Progenitor cell of endocrine pancreas (in vitro differentiated cells): ENCODE measurements around the gene MAGEA4. TPM values are rescaled to one million over a fixed set of nuclear protein-coding genes. Genes with fewer than 3 reads are reported as not detected.

ENCODE experiments used
- DNase-seq: peaks from one replicate; pipeline ENCODE4 v3.0.0; 2021; ENCODE audit warnings: low spot score; ENCODE audit not compliant: unreplicated experiment
- H3K27ac Mint-ChIP-seq: 2 replicates; pipeline ENCODE4 v1.8.0; 2021; ENCODE audit warnings: mild to moderate bottlenecking, moderate library complexity, mixed read lengths
- H3K27me3 Mint-ChIP-seq: 2 replicates; pipeline ENCODE4 v1.8.0; 2021; ENCODE audit warnings: mixed read lengths
- H3K36me3 Mint-ChIP-seq: 2 replicates; pipeline ENCODE4 v1.8.0; 2022; ENCODE audit warnings: mixed read lengths; ENCODE audit not compliant: insufficient read depth
- H3K4me1 Mint-ChIP-seq: 2 replicates; pipeline ENCODE4 v1.8.0; 2021; ENCODE audit warnings: low read depth, mixed read lengths
- H3K4me3 Mint-ChIP-seq: 2 replicates; pipeline ENCODE4 v1.8.0; 2021; ENCODE audit warnings: low read depth, mild to moderate bottlenecking, moderate library complexity, mixed read lengths
- H3K9me3 Mint-ChIP-seq: 2 replicates; pipeline ENCODE4 v1.8.0; 2021; ENCODE audit warnings: low read depth, mixed read lengths
- CTCF ChIP-seq: fragments of 200-600 bp; sonication (generic); IDR thresholded peaks from one replicate; pipeline ENCODE4 v1.5.0; 2021; ENCODE audit warnings: antibody characterized with exemption, mild to moderate bottlenecking; ENCODE audit not compliant: unreplicated experiment
- long read RNA-seq: library from polyadenylated mRNA; unstranded; transcript quantifications from one replicate; pipeline ENCODE4 v2.0.0, GENCODE V29; 2020
- total RNA-seq: library from RNA; stranded (reverse); gene quantifications from 2 replicates; pipeline ENCODE4 v1.2.1, GENCODE V29; 2021

Gene MAGEA4
- total RNA-seq, result not detected in 2 replicates
- long read RNA-seq, result 0 reads

- H3K9me3 Mint-ChIP-seq, result peaks cover 6% of the 10 kb centered on the region
- no peak for TF ChIP-seq CTCF
- H3K4me1 Mint-ChIP-seq, result no peaks in the 10 kb centered on the region
- no peak for DNase-seq
- H3K27me3 Mint-ChIP-seq, result no peaks in the 10 kb centered on the region
- H3K4me3 Mint-ChIP-seq, result no peak within 1 kb of the TSS
- H3K27ac Mint-ChIP-seq, result no peak within 1 kb of the TSS
- H3K36me3 Mint-ChIP-seq, result no peaks in the 10 kb centered on the region
These were observed at the start of gene MAGEA4 for GRCh38 chrX:151912780-151913179. Gene MAGEA4 (plus strand): TSS chrX:151912889. CDS start chrX:151923665, 10,776 bp downstream.

- Mint-ChIP-seq H3K4me3 (no peak overlapping the region), H3K36me3 (no peaks in the 10 kb centered on the region), H3K27me3 (no peaks in the 10 kb centered on the region), H3K4me1 (no peaks in the 10 kb centered on the region), H3K9me3 (peaks cover 23% of the 10 kb centered on the region), H3K27ac (no peak overlapping the region)
- DNase-seq, result no peak
- no peak for TF ChIP-seq CTCF
These were observed 42.1 kb upstream of the MAGEA4 start for GRCh38 chrX:151870602-151871001.

DNA sequence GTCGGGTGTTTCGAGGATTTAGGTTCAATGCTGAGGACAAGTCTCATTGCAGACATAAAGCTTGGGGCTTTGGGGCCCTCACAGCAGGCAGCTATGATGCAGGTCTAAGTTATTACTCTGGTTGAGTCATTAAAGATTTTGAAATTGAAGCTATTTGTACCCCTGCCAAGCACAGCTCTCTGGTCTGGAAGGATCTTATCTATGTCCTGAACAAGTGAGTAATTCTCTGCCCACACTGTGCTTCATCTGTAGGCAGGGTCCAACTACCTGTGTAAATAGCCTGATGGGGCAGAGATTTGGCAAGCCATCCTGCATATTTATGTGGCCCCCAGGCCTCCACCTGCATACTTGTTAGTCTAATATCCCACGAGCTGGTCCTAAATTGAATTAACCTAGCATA, 41.4 kb upstream of the MAGEA4 start:
- Mint-ChIP-seq H3K27ac (no peak overlapping the region), H3K4me3 (no peak overlapping the region), H3K9me3 (peaks cover 29% of the 10 kb centered on the region), H3K36me3 (no peaks in the 10 kb centered on the region), H3K27me3 (no peaks in the 10 kb centered on the region), H3K4me1 (no peaks in the 10 kb centered on the region)
- DNase-seq, result no peak
- TF ChIP-seq CTCF, result no peak

- Mint-ChIP-seq H3K27me3 (no peaks in the 10 kb centered on the region), H3K36me3 (no peaks in the 10 kb centered on the region), H3K27ac (no peak overlapping the region), H3K4me1 (no peaks in the 10 kb centered on the region), H3K9me3 (peaks cover 31% of the 10 kb centered on the region), H3K4me3 (no peak overlapping the region)
- no peak for TF ChIP-seq CTCF
- DNase-seq, result no peak
These were observed 39.6 kb upstream of the MAGEA4 start for GRCh38 chrX:151873096-151873495.

DNA sequence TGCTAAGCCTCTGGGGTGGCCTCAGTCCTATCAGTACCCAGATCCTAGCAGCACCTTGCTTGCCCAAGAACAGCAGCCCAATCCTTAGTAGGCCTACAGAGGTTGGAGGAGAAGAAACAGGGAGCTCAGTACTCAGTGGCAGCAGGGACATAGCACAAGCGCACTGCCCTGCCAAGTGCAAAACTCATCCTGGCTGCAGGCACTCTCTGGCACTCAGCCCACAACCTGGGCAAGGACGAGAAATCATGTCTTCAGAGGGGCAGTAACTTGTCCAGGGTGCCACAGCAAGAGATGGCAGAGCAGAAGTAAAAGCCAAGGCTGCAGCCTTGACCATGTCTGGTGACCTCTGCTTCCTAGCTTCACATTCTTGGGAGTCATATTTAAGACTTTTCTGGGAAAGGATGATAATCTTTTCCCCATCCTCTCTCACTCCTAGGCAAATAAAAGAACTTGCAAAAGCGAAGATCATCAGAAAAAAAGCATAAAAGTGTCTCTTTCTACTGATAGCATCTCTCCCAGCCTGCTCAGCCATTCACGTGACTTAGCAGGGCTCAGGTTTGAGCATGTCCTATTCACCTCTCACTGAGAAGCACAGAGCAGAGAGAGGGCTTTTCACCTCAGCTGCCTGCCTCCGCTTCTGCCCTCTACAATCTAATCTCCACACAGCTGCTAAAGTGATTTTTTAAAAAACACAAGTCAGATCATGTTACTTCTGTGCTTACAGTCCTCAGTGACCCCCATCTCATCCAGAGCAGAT, 37.2 kb upstream of the MAGEA4 start:
- DNase-seq, result no peak
- no peak for TF ChIP-seq CTCF
- Mint-ChIP-seq H3K27me3 (no peaks in the 10 kb centered on the region), H3K36me3 (no peaks in the 10 kb centered on the region), H3K4me3 (no peak overlapping the region), H3K9me3 (peaks cover 27% of the 10 kb centered on the region), H3K27ac (no peak overlapping the region), H3K4me1 (no peaks in the 10 kb centered on the region)
